Activated T-cell treated with anti-CD3 and anti-CD28 coated beads for 4 hours (primary cell): Measurements from ENCODE around the gene EYS.

Source experiments
- DNase-seq: peaks from one replicate; pipeline ENCODE4 v3.0.0-alpha.2; 2020

Gene EYS

GRCh38 chr6:63676412-63677114 lies 2030.5 kb downstream of the EYS start:
- DNase-seq = no peak

DNA sequence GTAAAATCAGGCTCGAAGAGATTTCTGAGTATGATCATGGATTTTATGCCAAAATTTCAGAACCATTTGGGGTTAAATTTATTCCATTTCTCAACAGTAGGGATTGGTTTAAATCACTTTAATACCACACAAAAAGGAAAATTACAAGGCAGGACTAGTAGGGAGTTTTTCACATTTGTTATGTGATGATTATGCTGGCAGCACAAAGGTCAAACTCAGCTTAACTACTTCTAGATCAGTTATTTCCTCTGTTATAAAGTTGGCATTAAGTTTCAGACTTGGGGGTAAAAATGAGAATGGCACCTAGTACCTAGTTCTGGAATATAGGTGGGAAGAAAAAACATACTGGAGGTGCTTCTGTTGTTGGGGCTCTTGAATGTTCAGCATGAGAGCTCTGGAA lies 2031.9 kb downstream of the EYS start:
- no peak for DNase-seq

DNA sequence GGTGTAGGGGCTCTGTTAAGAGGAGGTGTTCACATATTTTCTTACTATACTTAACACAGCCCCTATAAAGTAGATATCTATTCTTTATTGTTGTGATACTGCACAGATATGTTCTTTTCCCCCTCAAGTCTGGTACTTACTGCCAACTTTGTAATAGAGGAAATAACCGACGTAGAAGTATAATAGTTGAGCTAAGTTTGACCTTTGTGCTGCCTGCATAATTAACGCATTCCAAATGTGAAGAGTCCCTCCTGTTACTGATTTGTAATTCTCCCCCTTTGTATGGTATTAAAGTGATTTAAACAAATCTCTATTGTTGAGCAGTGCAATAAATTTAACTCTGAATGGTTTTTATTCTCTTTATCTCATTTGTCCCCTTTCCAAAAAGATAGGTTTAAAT lies 2032.4 kb downstream of the EYS start:
- DNase-seq = no peak

DNA sequence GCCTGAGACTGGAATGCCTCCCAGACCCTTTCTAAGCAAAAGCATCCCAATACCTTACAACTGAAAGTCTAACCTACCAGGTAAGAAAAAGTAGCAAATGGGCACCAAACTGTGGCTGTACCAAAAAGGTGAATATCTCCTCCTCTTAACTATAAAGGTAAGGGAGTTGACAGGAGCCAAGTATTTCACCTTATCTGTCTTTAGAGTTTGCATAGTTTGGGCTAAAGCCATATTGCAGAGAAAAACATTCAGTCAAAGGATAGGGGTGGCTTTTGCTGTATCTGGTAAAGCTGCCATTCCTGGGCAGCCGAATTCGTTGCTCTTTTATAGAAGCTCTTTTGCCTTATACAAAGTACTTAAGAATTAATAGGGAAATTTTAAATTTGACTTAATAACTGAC lies 2033.3 kb downstream of the EYS start:
- DNase-seq = no peak

DNA sequence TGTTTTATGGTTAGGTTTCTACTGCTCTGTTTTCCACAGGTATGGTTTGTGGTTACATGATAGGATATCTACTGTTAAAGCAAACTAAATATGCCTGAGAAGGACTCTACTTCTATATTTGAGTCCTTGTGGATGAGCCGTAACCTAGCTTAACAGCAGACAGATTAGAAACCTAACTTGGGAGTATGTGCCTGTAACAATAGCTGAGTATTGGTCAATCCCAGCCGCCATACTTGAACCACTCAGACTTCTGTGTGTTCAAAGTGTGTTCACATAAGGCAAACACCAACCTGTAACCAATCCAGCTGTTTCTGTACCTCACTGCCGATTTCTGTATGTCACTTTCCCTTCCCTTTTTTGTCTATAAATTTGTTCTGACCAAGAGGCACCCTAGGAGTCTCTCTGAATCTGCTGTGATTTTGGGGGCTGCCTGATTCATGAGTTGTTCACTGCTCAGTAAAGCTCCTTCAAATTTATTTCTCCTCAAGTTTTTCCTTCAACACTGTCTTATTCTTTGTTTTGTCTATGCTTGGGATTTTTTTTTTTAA lies 2034.4 kb downstream of the EYS start:
- no peak for DNase-seq

- DNase-seq = no peak
Measured at GRCh38 chr6:63671098-63671754, 2035.8 kb downstream of the EYS start.
